SK-N-SH (cell line): Measurements from ENCODE around the gene ATP2B3. TPM values are rescaled to one million over a fixed set of nuclear protein-coding genes. Genes with fewer than 3 reads are reported as not detected.

ENCODE experiments used
- CTCF ChIA-PET: fragments of 300-600, 350-600 bp; formaldehyde crosslinking; extraction: SDS; loops from one replicate; lab custom pipeline; 2021; lab: Yijun Ruan, JAX
- POLR2A ChIA-PET: fragments of 350-600 bp; sonication (Branson Sonifier 250); formaldehyde crosslinking; extraction: SDS; loops from one replicate; lab custom pipeline; 2020; ENCODE audit warnings: antibody characterized with exemption, inconsistent platforms; lab: Yijun Ruan, JAX
- DNase-seq: peaks from one replicate; pipeline ENCODE4 v3.0.0; 2012
- H2AFZ ChIP-seq: fragments of 200-600 bp; sonication (generic); 2 replicates; pipeline ENCODE4 v1.8.1; 2016; ENCODE audit warnings: antibody characterized with exemption, mild to moderate bottlenecking, low read depth
- H3F3A ChIP-seq: fragments of 200-600 bp; sonication (generic); replicated peaks from 2 replicates; pipeline ENCODE3; 2016; ENCODE audit warnings: antibody characterized with exemption, mild to moderate bottlenecking; ENCODE audit not compliant: insufficient read depth
- H3K27ac ChIP-seq, 2 experiments: fragments of 200-500 bp in 1 of 2; fragments of 200-600 bp in 1 of 2; sonication (Bioruptor generic) in 1 of 2; sonication (generic), shearing (Covaris generic) in 1 of 2; 2 replicates each; pipeline versions ENCODE4 v1.5.1 to v1.6.1; 2014 to 2016; ENCODE audit warnings: low read depth in 2 of 2, inconsistent platforms in 1 of 2, low read length in 1 of 2, mild to moderate bottlenecking in 1 of 2, mixed read lengths in 1 of 2
- H3K27me3 ChIP-seq: fragments of 200-600 bp; sonication (generic), shearing (Covaris generic); 2 replicates; pipeline ENCODE4 v1.6.1; 2016; ENCODE audit warnings: mixed run types; ENCODE audit not compliant: insufficient read depth
- H3K36me3 ChIP-seq, 2 experiments: fragments of 200-500 bp in 1 of 2; fragments of 200-600 bp in 1 of 2; sonication (Bioruptor generic) in 1 of 2; sonication (generic) in 1 of 2; replicated peaks in 1 of 2; 2 replicates each; pipeline versions ENCODE3 to v1.5.1; 2014 to 2016; ENCODE audit warnings: low read length in 1 of 2, mild to moderate bottlenecking in 1 of 2; ENCODE audit not compliant: insufficient read depth in 2 of 2, control insufficient read depth in 1 of 2
- H3K4me1 ChIP-seq, 2 experiments: fragments of 200-500 bp in 1 of 2; fragments of 200-600 bp in 1 of 2; sonication (Bioruptor generic) in 1 of 2; sonication (generic), shearing (Covaris generic) in 1 of 2; 2 replicates each; pipeline versions ENCODE4 v1.5.1 to v1.6.1; 2014 to 2016; ENCODE audit warnings: low read depth in 1 of 2, low read length in 1 of 2, mixed run types in 1 of 2; ENCODE audit not compliant: insufficient read depth in 2 of 2, control insufficient read depth in 1 of 2
- H3K4me2 ChIP-seq: fragments of 200-600 bp; sonication (generic), shearing (Covaris generic); 2 replicates; pipeline ENCODE4 v1.6.1; 2017; ENCODE audit warnings: mixed run types
- H3K4me3 ChIP-seq, 2 experiments: fragments of 200-500 bp in 1 of 2; fragments of 200-600 bp in 1 of 2; sonication (Bioruptor generic) in 1 of 2; sonication (generic), shearing (Covaris generic) in 1 of 2; 2 replicates each; pipeline versions ENCODE4 v1.5.1 to v1.8.1; 2014 to 2016; ENCODE audit warnings: low read depth in 2 of 2, inconsistent platforms in 1 of 2, low read length in 1 of 2, mild to moderate bottlenecking in 1 of 2, mixed read lengths in 1 of 2, moderate library complexity in 1 of 2
- H3K79me2 ChIP-seq: fragments of 200-600 bp; sonication (generic); 2 replicates; pipeline ENCODE4 v1.8.1; 2017; ENCODE audit warnings: mild to moderate bottlenecking; ENCODE audit not compliant: insufficient read depth
- H3K9ac ChIP-seq: fragments of 200-600 bp; sonication (generic); 2 replicates; pipeline ENCODE4 v1.6.1; 2017; ENCODE audit warnings: mixed run types
- H3K9me2 ChIP-seq: fragments of 200-600 bp; sonication (generic); 2 replicates; pipeline ENCODE4 v1.6.1; 2017; ENCODE audit warnings: mixed run types
- H3K9me3 ChIP-seq: fragments of 200-600 bp; sonication (generic); 2 replicates; pipeline ENCODE4 v1.6.1; 2017; ENCODE audit warnings: mixed run types, mild to moderate bottlenecking, moderate library complexity
- H4K20me1 ChIP-seq: fragments of 200-600 bp; sonication (generic); 2 replicates; pipeline ENCODE4 v1.6.1; 2017; ENCODE audit warnings: mild to moderate bottlenecking, mixed run types; ENCODE audit not compliant: insufficient read depth
- CHD2 ChIP-seq: fragments of 150-350 bp; IDR thresholded peaks from 2 replicates; pipeline ENCODE4 v1.6.1; 2018; ENCODE audit warnings: low read length; ENCODE audit not compliant: partially characterized antibody
- CTCF ChIP-seq: fragments of 200-600 bp; sonication (generic); IDR thresholded peaks from 2 replicates; pipeline ENCODE4 v1.6.1; 2017; ENCODE audit warnings: antibody characterized with exemption, mild to moderate bottlenecking, moderate library complexity
- ELF1 ChIP-seq: IDR thresholded peaks from 2 replicates; pipeline ENCODE4 v1.4.0; 2012
- FOXJ3 ChIP-seq: sonication (generic); formaldehyde crosslinking; IDR thresholded peaks from 2 replicates; pipeline ENCODE4 v1.5.1; 2020; ENCODE audit warnings: mild to moderate bottlenecking, missing genetic modification reagents
- GATA2 ChIP-seq: sonication (generic); formaldehyde crosslinking; IDR thresholded peaks from 2 replicates; pipeline ENCODE4 v1.5.0; 2020; ENCODE audit warnings: mild to moderate bottlenecking, missing genetic modification reagents
- IRF3 ChIP-seq: fragments of 150-350 bp; IDR thresholded peaks from 2 replicates; pipeline ENCODE4 v1.6.1; 2016; ENCODE audit warnings: mild to moderate bottlenecking, low read depth, low read length
- MEF2A ChIP-seq: IDR thresholded peaks from 2 replicates; pipeline ENCODE4 v1.4.0; 2012; ENCODE audit warnings: low read depth, borderline replicate concordance
- PBX3 ChIP-seq: IDR thresholded peaks from 2 replicates; pipeline ENCODE4; 2012
- POLR2AphosphoS5 ChIP-seq: IDR thresholded peaks from 2 replicates; pipeline ENCODE4 v1.6.1; 2012; ENCODE audit warnings: low read depth, low read length
- RAD21 ChIP-seq: IDR thresholded peaks from 2 replicates; pipeline ENCODE4 v1.6.1; 2012; ENCODE audit warnings: mild to moderate bottlenecking, low read length
- RFX5 ChIP-seq: IDR thresholded peaks from 2 replicates; pipeline ENCODE4 v1.6.1; 2012; ENCODE audit warnings: mild to moderate bottlenecking, improper control_type of control experiment, low read length
- SIN3A ChIP-seq: IDR thresholded peaks from 2 replicates; pipeline ENCODE4 v1.6.1; 2012; ENCODE audit warnings: low read depth, mild to moderate bottlenecking, low read length, moderate library complexity, borderline replicate concordance
- SMC3 ChIP-seq: IDR thresholded peaks from 2 replicates; pipeline ENCODE4 v1.6.1; 2012; ENCODE audit warnings: low read depth, low read length, improper control_type of control experiment
- TAF1 ChIP-seq: IDR thresholded peaks from 2 replicates; pipeline ENCODE4 v1.6.1; 2012; ENCODE audit warnings: low read depth, mild to moderate bottlenecking, low read length, moderate library complexity, borderline replicate concordance
- TCF12 ChIP-seq: IDR thresholded peaks from 2 replicates; pipeline ENCODE4 v1.4.0; 2012
- TEAD4 ChIP-seq: IDR thresholded peaks from 2 replicates; pipeline ENCODE4 v1.4.0; 2012; ENCODE audit warnings: mild to moderate bottlenecking, borderline replicate concordance; ENCODE audit not compliant: insufficient read depth
- WGBS: methylation state at CpG from one replicate; pipeline ENCODE4 v1.1.6; 2017; ENCODE audit warnings: low lambda C conversion rate; 5-methylcytosine and 5-hydroxymethylcytosine counted together
- polyA plus RNA-seq, 3 experiments: library from polyadenylated mRNA; depleted of rRNA; stranded (reverse); fragments of >200 nt; gene quantifications; 2 replicates each; pipeline ENCODE4 v1.2.3, GENCODE V29; 2012

Gene ATP2B3
- polyA plus RNA-seq, 1 of the 3 experiments (the other 2 are of a cell fraction): 0.16 TPM

- Histone ChIP-seq H4K20me1 (no peaks in the 10 kb centered on the region), H3K9ac (no peak overlapping the region), H3K9me2 (no peaks in the 10 kb centered on the region)
- POLR2A ChIA-PET: no interaction called here
- CTCF ChIA-PET: interaction anchor here (2.9 to 7.0 kb wide), 3 partner anchors 15 to 20 kb away, joined by 13 to 70 read pairs (median 22); partner anchors contain the start of gene HAUS7
- 68% methylated on average over 4 of the region's 11 CpGs for WGBS
- TF ChIP-seq PBX3 (no peak), RAD21 (no peak), IRF3 (no peak), TAF1 (no peak), POLR2AphosphoS5 (no peak), GATA2 (CRISPR knock-in tag) (no peak), SIN3A (no peak), FOXJ3 (no peak), TCF12 (no peak), MEF2A (no peak), ELF1 (no peak), TEAD4 (no peak), CTCF (no peak), RFX5 (no peak), SMC3 (no peak), CHD2 (no peak)
- TF ChIP-seq, all 33 proteins: peak for 0
- H3K4me2 ChIP-seq: peak overlapping the region; percentile 28; the same call in 1 of the 2 replicates
- H3K9me3 ChIP-seq: no peaks in the 10 kb centered on the region
- H3F3A ChIP-seq: peaks cover 5% of the 10 kb centered on the region
- DNase-seq: peak; percentile 57
- H3K4me1 ChIP-seq: peaks cover 8 to 62% of the 10 kb centered on the region in 2 experiments; a peak in 2 of 4 replicates
- peak overlapping the region in 1 of 2 experiments; percentile 77; a peak in 2 of 4 replicates for H3K27ac ChIP-seq
- H3K4me3 ChIP-seq: no peak overlapping the region
- no peaks in the 10 kb centered on the region for H3K36me3 ChIP-seq
- no peaks in the 10 kb centered on the region for H3K79me2 ChIP-seq
- 0 out of 2 replicates have a peak overlapping the region, but pooled peaks have one; percentile 65 for H2AFZ ChIP-seq
- no peaks in the 10 kb centered on the region for H3K27me3 ChIP-seq
Observed at GRCh38 chrX:153491918-153492317, 25.5 kb upstream of the ATP2B3 start.
